OCI-LY3 (cell line): Measurements from ENCODE around the gene GJD2.

ENCODE experiments used
- H2AFZ ChIP-seq: fragments of 200-600, 300-600 bp; shearing (Covaris generic); 2 replicates; pipeline ENCODE4 v1.6.0; 2014; ENCODE audit warnings: antibody characterized with exemption, low read depth, low read length
- H3K27ac ChIP-seq: fragments of 200-600, 300-600 bp; sonication (generic); 2 replicates; pipeline ENCODE4 v1.5.1; 2014; ENCODE audit warnings: mild to moderate bottlenecking, low read length, moderate library complexity, mixed read lengths
- H3K27me3 ChIP-seq: fragments of 200-600, 300-600 bp; sonication (generic); 2 replicates; pipeline ENCODE4 v1.6.1; 2014; ENCODE audit warnings: low read depth, low read length, mixed read lengths
- H3K36me3 ChIP-seq: fragments of 200-600, 300-600 bp; sonication (generic); replicated peaks from 2 replicates; pipeline ENCODE3; 2014; ENCODE audit warnings: low read depth, low read length, mixed read lengths
- H3K4me1 ChIP-seq: fragments of 300-600, 200-600 bp; sonication (generic); 2 replicates; pipeline ENCODE4 v1.6.1; 2014; ENCODE audit warnings: low read length, mixed read lengths
- H3K4me2 ChIP-seq: fragments of 200-600, 300-600 bp; sonication (generic); 2 replicates; pipeline ENCODE4 v1.6.1; 2014; ENCODE audit warnings: low read length, mixed read lengths
- H3K4me3 ChIP-seq: fragments of 300-600, 200-600 bp; sonication (generic); 2 replicates; pipeline ENCODE4 v1.5.1; 2014; ENCODE audit warnings: antibody characterized with exemption, mild to moderate bottlenecking, low read length, moderate library complexity
- H3K79me2 ChIP-seq: fragments of 300-600, 200-600 bp; shearing (Covaris generic); 2 replicates; pipeline ENCODE4 v1.6.1; 2014; ENCODE audit warnings: mild to moderate bottlenecking, low read length, mixed read lengths
- H3K9ac ChIP-seq: fragments of 300-600, 200-600 bp; shearing (Covaris generic); 2 replicates; pipeline ENCODE4 v1.6.0; 2014; ENCODE audit warnings: mild to moderate bottlenecking, low read length, moderate library complexity
- H3K9me3 ChIP-seq: fragments of 200-600, 300-600 bp; shearing (Covaris generic); 2 replicates; pipeline ENCODE4 v1.6.1; 2014; ENCODE audit warnings: low read length, mixed read lengths; ENCODE audit not compliant: insufficient read depth
- H4K20me1 ChIP-seq: fragments of 200-600, 300-600 bp; sonication (generic); 2 replicates; pipeline ENCODE4 v1.6.1; 2016; ENCODE audit warnings: low read length, mixed read lengths; ENCODE audit not compliant: insufficient read depth
- EZH2phosphoT487 ChIP-seq: fragments of 200-600 bp; shearing (Covaris generic); IDR thresholded peaks from 2 replicates; pipeline ENCODE4 v1.6.1; 2018; ENCODE audit warnings: antibody characterized with exemption, mixed run types, low read depth
- TF ChIP-seq, protein P1 (sequence below): fragments of 200-600, 300-600 bp; sonication (generic); IDR thresholded peaks from 2 replicates; pipeline ENCODE4 v1.5.1; 2014; ENCODE audit warnings: antibody characterized with exemption, low read length, low read depth

The GJD2 gene

DNA sequence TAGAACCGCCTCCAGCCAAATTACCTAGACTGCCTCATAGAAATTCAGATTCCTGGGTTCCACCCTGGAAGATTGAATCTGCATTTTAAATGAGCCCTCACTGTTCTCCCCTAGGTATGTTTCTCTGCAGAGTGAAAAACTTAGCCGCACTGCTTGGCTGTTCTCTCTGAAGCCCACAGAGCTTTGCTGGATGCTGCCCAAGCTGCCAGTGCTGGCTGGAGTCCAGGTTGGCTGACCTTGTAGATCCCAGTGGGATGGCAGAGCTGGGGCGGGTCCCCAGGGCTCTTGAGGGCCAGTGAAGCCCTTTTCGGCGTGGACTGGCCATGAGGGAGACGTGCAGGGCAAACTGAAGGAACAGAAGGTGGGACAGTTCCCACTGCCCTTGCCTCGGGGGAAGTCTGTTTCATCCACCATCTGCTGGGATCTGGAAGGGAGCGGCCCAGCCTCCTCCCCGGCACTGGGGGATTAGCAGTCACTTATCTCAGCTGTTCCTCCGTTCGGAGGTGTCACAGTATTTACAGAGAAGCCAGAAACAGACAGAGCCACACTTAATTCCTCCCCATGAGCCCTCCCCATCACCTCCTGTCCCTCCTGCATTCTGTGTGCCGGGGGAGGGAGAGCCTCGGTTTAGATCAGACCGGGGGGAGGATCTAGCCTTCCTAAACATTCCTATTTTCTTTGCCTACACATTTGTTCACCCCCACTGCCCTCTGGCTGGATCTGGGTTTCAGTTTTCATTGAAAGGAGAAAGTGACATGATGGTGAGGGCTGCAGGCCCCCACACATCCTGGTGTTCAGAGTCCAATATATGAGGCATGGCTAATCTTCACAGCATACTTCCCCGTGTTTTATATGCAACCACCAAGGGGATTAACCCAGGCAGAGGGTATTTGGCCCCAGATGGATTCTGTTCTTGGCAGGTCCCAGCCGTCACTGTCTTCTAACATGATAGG is 44.6 kb upstream of the GJD2 start:
- no peak overlapping the region for H3K4me3 ChIP-seq
- peaks cover 11% of the 10 kb centered on the region; the same call in 1 of the 2 replicates for H3K27me3 ChIP-seq
- TF ChIP-seq EZH2phosphoT487: no peak
- TF ChIP-seq, protein P1, sequence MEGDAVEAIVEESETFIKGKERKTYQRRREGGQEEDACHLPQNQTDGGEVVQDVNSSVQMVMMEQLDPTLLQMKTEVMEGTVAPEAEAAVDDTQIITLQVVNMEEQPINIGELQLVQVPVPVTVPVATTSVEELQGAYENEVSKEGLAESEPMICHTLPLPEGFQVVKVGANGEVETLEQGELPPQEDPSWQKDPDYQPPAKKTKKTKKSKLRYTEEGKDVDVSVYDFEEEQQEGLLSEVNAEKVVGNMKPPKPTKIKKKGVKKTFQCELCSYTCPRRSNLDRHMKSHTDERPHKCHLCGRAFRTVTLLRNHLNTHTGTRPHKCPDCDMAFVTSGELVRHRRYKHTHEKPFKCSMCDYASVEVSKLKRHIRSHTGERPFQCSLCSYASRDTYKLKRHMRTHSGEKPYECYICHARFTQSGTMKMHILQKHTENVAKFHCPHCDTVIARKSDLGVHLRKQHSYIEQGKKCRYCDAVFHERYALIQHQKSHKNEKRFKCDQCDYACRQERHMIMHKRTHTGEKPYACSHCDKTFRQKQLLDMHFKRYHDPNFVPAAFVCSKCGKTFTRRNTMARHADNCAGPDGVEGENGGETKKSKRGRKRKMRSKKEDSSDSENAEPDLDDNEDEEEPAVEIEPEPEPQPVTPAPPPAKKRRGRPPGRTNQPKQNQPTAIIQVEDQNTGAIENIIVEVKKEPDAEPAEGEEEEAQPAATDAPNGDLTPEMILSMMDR: no peak
- no peaks in the 10 kb centered on the region for H3K79me2 ChIP-seq
- no peaks in the 10 kb centered on the region for H3K4me1 ChIP-seq
- H2AFZ ChIP-seq: no peak overlapping the region
- H3K27ac ChIP-seq: no peak overlapping the region
- no peak overlapping the region for H3K9ac ChIP-seq
- no peaks in the 10 kb centered on the region for H4K20me1 ChIP-seq
- no peaks in the 10 kb centered on the region for H3K36me3 ChIP-seq
- no peaks in the 10 kb centered on the region for H3K9me3 ChIP-seq
- no peak overlapping the region for H3K4me2 ChIP-seq

GRCh38 chr15:34796847-34797435 is 42.1 kb upstream of the GJD2 start:
- Histone ChIP-seq H3K27me3 (peaks cover 17% of the 10 kb centered on the region), H3K79me2 (no peaks in the 10 kb centered on the region), H3K4me3 (no peak overlapping the region), H4K20me1 (no peaks in the 10 kb centered on the region), H3K9me3 (no peaks in the 10 kb centered on the region), H3K4me1 (no peaks in the 10 kb centered on the region), H3K36me3 (no peaks in the 10 kb centered on the region), H3K9ac (no peak overlapping the region), H2AFZ (no peak overlapping the region), H3K4me2 (no peak overlapping the region), H3K27ac (no peak overlapping the region)
- TF ChIP-seq EZH2phosphoT487: no peak
- TF ChIP-seq, protein P1: no peak

DNA sequence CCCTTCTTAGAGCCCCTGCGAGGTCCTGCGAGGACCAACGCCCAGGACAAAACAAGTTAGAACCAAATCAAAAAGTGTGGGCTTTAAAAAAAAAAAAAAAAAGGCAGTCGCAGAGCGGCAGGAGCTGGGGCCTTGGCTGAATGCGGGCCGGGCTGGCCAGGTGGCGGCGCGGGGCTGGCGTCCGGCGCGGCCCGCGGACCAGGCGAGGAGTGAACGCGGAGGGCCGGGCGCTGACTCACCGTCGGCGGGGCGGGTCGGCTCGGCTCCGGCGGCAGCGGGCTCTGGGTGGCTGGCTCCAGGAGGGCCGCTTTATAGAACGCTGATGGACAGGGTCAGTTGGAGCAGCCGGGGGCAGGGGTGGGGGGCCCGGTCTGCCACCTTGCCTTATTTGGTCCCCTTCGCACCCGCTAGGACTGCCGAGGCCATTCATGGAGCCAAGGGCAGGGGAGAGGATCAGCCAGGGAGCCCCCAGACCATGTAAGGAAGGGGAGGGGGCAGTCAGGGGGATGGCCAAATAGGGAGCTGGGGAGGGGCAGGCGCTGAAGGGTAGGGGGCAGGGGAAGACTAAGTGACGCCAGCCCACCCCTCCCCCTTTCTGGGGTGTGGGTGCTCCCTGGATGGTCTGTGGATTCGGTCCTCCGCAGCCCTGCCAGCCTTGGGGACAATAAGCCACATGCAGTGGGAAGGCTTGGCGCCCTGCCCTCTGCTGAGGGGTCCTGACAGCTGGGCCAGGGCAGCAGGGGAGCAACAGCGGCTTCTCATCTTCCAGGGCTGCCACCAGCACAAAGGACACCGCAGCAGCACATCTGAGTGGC is 40.7 kb upstream of the GJD2 start, which contains the start of gene ACTC1:
Gene ACTC1 (minus strand): TSS at position 283 of the 815 bp plus-strand sequence. CDS start 741 bp downstream, outside the sequence.
- H3K4me3 ChIP-seq: no peak within 1 kb of the TSS
- no peak within 1 kb of the TSS for H3K27ac ChIP-seq
- no peaks in the 10 kb centered on the region for H3K79me2 ChIP-seq
- no peaks in the 10 kb centered on the region for H3K36me3 ChIP-seq
- H2AFZ ChIP-seq: no peak within 1 kb of the TSS
- no peaks in the 10 kb centered on the region for H3K9me3 ChIP-seq
- peaks cover 28% of the 10 kb centered on the region for H3K27me3 ChIP-seq
- no peaks in the 10 kb centered on the region for H3K4me1 ChIP-seq
- no peaks in the 10 kb centered on the region for H4K20me1 ChIP-seq
- TF ChIP-seq, protein P1: no peak
- no peak for TF ChIP-seq EZH2phosphoT487
- no peak within 1 kb of the TSS for H3K9ac ChIP-seq
- H3K4me2 ChIP-seq: no peak within 1 kb of the TSS
